ENCODE data around the gene SGMS1. TPM values are rescaled to one million over a fixed set of nuclear protein-coding genes. Genes with fewer than 3 reads are reported as not detected.
"Not testable (repeated sequence)": the region's sequence is repeated elsewhere in the genome, so short reads cannot be mapped to it uniquely, and the experiment has no call there.

Gene SGMS1
- total RNA-seq, 1 experiment from 2014 or later, result 54.7 TPM

DNA sequence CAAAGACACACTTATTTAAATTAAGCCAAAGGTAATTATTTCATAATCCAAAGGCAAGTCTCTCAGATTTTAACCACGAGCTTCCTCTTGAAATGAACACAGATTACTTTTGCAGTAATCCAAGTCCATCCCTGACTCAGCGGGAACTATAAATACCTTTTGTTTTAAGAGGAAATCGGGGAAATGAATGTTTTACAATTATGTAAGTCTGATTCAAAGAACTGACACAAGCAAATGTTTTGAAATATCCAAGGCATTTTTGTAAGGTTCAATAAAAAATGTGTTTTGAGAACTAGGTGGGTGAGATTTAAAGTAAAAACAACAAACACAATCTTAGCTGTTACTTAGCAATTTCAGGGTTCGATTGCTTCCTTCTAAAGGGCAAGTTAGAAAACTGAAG lies 192.6 kb downstream of the SGMS1 start:
- DNase-seq (ENCODE audit: low read depth), result peak; percentile 65

GRCh38 chr10:50426485-50426884 lies 197.3 kb downstream of the SGMS1 start:
- no peak for DNase-seq (ENCODE audit: low read depth)

GRCh38 chr10:50425215-50425614 lies 198.5 kb downstream of the SGMS1 start:
- DNase-seq (ENCODE audit: low read depth), result not testable (repeated sequence)

DNA sequence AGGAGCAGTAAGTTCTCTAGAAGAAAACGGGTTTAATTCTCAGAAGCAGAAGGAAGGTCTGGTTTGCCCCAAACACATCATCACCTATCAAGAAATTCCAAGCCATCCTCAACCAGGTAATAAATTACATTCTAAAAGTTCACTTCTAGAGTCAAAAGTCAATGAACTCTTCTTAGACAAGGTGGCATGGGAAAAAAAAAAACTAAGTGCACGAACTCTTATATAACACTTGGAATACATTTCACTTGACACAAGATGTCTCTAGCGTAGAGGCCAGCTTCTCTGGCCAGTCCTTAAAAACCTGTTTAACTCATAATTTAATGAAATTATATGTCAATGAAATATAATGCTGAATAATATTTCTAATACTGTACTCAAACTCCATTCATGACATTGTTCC lies 200.3 kb downstream of the SGMS1 start:
- DNase-seq (ENCODE audit: low read depth), result no peak

DNA sequence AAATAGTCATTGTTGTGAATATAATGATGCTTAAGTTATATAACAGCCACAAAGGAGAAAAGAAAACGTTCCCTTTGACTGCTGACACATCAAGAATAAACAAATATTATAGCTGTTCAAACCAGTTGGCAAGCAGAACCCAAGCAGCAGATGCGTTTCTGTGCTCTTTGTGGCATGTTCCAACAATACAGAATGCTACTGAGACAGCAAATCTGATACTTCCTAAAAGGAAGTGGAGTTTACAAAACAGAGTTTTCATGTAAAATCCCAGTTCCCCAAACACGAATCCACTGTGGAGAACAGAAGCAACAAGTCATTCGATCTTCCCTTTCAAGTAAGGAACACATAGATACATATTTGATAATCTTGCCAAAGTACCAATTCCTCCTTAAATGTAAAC lies 201.5 kb downstream of the SGMS1 start:
- no peak for DNase-seq (ENCODE audit: low read depth)

- DNase-seq (ENCODE audit: low read depth), result peak; percentile 49
Measured at GRCh38 chr10:50421026-50421719, 202.6 kb downstream of the SGMS1 start.

DNA sequence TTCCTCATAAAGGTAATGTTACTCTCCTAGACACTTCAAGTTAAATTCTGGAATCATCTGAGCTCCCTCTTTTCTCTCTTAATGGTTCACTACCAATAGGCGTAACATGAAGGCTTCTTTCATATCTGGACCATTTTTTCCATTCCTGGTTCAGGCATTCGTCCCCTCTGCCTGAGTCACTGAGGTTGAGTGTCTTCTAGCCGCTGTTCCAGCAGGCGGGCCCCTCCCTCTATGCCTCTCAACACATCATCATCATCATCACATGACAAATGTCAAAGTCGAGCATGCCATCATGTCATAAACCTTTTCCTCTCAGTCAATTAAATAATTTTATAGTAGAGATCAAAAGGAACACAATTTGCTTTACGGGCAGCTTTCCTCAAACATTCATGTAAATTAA lies 203.6 kb downstream of the SGMS1 start:
- DNase-seq (ENCODE audit: low read depth), result peak; percentile 9

GRCh38 chr10:50419756-50420155 lies 204.0 kb downstream of the SGMS1 start:
- no peak for DNase-seq (ENCODE audit: low read depth)

DNA sequence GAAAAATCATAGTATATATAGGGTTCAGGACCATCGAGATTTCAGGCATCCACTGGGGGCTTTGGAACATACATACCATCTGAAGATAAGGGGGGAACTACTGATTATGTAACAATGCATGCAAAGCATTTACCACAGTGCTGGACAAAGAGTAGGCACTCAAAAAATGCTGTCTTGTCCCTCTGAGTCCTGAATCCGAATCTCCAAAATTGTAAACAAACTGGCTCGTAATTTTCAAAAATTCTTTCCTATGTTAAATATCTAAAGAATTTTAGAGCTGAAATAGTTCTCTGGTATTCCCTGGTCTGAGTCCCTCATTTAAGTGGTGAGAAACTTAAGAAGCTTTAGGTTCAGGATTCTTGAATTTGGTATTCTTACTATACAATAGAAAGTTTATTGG lies 204.7 kb downstream of the SGMS1 start:
- no peak for DNase-seq (ENCODE audit: low read depth)

GRCh38 chr10:50417886-50418830 lies 205.6 kb downstream of the SGMS1 start:
- DNase-seq (ENCODE audit: low read depth), result peak; percentile 95

DNA sequence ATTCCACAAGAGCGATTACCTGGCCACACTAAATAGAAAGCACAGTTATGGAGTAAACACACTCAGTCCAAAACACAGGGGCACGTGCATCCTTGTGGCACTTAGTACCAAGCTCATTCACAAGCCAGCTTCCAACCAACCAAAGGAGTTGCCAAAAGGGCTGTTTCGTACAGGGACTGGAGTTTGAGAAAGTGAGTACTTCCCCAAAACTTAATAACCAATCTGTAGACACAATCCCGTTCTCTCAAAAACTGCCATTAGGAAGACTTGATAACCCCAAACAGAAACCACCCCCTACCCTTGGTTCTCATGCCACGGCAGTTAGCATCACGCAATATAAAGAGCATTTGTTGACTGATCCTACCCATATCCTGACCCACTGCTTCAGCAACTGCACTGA lies 206.3 kb downstream of the SGMS1 start:
- no peak for DNase-seq (ENCODE audit: low read depth)

- DNase-seq (ENCODE audit: low read depth), result no peak
Measured at GRCh38 chr10:50416881-50417280, 206.9 kb downstream of the SGMS1 start.

GRCh38 chr10:50416181-50416824 lies 207.5 kb downstream of the SGMS1 start:
- no peak for DNase-seq (ENCODE audit: low read depth)

DNA sequence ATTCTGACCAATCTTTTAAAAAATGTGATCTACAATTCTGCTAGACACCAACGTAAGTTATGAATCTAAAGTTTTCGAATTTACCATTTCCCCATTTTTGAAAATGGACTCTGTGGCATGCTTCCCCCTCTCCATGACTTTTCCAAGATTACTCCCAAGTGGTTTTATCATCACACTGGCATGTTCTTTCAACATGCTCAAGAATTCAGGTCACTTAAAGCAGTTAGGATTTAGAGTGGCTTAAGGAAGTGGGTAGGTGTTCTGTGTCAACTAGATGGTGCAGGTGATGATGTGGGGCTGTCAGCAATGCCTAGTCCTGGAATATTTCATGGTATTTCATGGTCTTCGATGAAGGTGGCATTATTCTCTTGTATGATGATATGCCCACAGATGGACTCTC lies 208.5 kb downstream of the SGMS1 start:
- no peak for DNase-seq (ENCODE audit: low read depth)

DNA sequence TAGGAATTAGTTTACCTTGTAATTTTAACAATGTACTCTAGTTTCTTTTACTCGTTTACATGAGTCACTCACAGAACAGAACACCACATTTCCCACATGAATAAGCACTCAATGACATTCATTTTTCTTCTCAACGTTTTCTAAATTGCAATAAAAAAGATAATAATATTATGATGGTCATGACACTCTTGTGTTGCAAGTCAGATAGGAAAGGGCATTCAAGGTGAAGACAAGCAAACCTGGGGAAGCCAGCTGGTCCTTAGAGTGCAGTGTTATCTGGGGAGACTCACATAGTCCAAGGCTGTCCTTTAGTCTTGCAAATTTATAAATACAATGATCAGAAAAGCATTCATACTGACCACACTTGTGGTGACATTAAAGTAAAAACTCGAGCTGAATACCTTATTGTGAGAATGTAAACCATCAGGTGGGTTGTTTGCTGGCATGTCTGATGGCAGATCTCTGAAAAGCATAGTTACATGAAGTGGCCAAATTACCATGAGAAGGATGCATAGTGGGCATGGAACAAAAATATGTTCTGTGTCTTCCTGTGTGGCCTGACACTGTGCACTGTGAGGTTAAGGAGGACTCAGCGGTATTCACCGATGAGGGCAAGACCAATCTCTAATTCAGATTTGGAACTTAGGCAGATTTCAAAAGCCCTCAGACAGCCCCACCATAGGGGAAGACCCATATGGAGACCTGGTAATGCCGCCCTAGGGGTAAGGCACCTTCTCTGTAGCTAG lies 213.5 kb downstream of the SGMS1 start:
- DNase-seq (ENCODE audit: low read depth), result peak; percentile 15

DNA sequence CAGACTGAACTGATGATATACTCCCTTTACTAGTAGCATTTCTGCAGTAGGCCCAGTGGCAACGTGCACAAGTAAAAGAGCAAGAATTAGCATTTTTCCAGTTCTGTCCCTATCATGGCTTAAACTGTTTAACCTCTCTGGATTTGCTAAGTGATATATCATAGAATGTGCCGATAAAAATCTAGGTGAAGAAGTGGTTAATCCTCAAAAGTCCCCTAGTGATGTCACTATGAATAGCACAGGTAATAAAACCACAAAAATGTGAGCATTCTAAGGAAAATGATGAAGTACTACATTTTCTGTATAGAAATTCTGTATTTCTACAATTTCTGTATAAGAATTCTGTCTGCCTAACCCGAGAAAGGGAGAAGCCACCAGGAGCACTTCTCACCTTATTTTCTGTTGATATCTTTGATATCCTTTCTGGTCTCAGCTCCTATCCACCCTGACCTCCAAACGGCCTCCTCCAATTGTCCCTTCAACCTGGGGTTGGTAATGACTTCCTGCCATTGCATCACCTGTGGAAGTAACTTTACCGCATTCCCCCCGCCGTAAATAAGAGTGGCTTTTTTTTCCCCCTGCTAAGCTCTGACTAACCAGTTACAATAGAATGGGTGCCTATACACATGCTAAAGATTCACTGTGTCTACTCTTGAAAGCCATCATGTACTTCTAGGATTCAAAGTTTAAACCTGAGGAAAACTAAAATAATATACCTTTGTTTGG lies 216.5 kb downstream of the SGMS1 start:
- DNase-seq (ENCODE audit: low read depth), result no peak

DNA sequence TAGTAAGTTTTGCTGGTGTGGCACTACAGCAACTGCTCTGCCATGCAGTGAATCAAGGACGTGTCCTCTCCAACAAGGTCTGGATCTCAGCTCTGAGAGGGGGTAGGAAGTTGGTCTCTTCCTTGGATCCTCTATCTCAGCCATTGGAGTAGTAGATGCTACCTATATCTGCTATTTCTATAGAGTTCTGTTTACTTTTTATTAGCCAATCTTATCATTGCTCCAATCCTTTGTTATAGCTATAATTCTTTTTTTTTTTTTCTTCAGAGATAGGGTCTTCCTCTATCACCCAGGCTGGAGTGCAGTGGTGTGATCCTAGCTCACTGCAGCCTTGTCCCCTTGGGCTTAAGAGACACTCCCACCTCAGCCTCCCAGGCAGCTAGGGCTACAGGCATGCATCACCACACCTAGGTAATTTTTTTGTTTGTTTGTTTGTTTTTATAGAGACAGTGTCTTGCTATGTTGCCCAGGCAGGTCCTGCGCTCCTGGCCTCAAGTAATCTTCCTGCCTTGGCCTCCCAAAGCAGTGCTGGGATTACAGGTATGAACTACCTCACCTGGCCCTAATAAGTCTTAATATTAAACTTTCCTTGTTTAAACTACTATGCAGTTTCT lies 217.2 kb downstream of the SGMS1 start:
- DNase-seq (ENCODE audit: low read depth), result no peak

- DNase-seq (ENCODE audit: low read depth), result no peak
Measured at GRCh38 chr10:50405723-50406122, 218.0 kb downstream of the SGMS1 start.

DNA sequence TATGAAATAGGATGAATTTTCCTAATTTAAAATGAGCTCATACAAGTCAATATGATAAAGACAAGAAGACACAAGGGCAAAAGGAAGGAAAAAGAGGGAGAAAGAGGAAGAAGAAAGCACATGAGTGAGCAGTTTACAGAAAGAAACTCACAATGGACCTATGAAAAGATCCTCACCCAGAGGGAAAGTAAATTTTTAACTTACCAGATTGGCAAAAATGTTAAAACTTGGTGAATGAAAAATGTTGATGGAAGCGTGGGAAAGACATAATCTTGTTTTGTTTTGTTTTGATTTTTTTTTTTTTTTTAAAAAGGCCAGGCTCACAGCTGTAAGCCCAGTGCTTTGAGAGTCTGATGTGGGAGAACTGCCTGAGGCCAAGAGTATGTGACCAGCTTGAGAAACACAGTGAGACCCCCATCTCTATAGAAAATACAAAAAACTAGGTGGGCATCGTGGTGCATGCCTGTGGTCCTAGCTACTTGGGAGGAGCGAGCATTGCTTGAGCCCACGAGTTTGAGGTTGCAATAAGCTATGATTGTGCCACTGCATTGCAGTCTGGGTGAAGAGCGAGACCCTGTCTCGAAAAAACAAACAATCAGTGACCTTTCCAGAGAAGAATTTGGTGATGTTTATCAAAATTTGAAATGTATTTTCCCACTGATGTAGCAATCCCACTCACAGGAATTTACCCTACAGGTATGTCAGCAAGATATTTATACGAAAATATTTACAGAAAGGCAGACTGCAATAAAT lies 219.6 kb downstream of the SGMS1 start:
- DNase-seq (ENCODE audit: low read depth), result no peak

DNA sequence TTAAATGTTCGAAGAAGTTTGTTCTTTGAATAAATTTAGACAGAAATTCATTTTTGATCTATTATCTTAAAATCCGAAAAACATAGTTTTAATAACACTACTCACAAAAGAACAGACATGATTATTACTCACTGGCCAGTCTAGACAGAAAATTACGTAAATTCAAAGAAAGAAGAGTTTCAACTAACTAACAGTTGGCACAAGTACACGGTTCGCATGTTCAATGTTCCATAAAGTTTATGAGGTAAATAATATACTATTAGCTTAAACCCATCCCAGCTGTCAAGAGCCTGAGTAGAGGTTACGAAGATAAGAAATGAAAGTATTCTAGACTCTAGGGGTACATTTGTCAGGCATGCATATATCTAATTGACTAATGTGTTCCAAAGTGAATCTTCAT lies 220.7 kb downstream of the SGMS1 start:
- DNase-seq (ENCODE audit: low read depth), result no peak
